Fibroblast of lung (primary cell): ENCODE results near the gene QRICH2.

Experiments
- CTCF ChIP-seq, 2 donors: IDR thresholded peaks in 1 of 2; conservative IDR thresholded peaks in 1 of 2; 1 replicate in 1 of 2; 2 replicates in 1 of 2; pipeline ENCODE4 v1.5.1; 2011 to 2012; ENCODE audit warnings: low read length in 2 of 2, control low read depth in 1 of 2, inconsistent platforms in 1 of 2, low read depth in 1 of 2, mild to moderate bottlenecking in 1 of 2
- EZH2 ChIP-seq: IDR thresholded peaks from 2 replicates; pipeline ENCODE4 v1.5.1; 2012; ENCODE audit warnings: low read length, control low read depth, mild to moderate bottlenecking; ENCODE audit errors: missing control alignments

GRCh38 chr17:76335716-76336381 lies 27.8 kb upstream of the QRICH2 start:
- TF ChIP-seq CTCF (conservative IDR thresholded peaks at IDR 0.05 in 1 of 2, IDR thresholded peaks at IDR 0.05 in 1 of 2; ENCODE audit: low read depth in 1 of 2, low read length in 2 of 2) (no peak), EZH2 (no peak)
